Upper lobe of left lung (tissue), 6 donors: ENCODE data around the gene CNP. TPM values are rescaled to one million over a fixed set of nuclear protein-coding genes. Genes with fewer than 3 reads are reported as not detected.
A peak's percentile ranks its signal among the peaks of the same experiment; 100 is the strongest.

Experiments used
- ATAC-seq, 2 donors: fragments of 200-7000 bp; cut with Tn5 transposase; one replicate each; pipeline ENCODE4 v1.9.1; 2022; ENCODE audit warnings: mild to moderate bottlenecking in 2 of 2, moderate library complexity in 2 of 2; ENCODE audit not compliant: low FRiP score in 2 of 2
- DNase-seq, 2 donors: peaks; one replicate each; pipeline ENCODE4 v3.0.0-alpha.2; 2019 to 2020
- H3K27ac ChIP-seq, 4 donors: fragments of 200-600 bp; sonication (generic); one replicate each; pipeline ENCODE4 v1.5.1; 2016 to 2019
- H3K27me3 ChIP-seq, 4 donors: fragments of 200-600 bp; sonication (generic); one replicate each; pipeline ENCODE4 v1.5.1; 2017 to 2019
- H3K36me3 ChIP-seq, 4 donors: fragments of 200-600 bp; sonication (generic); one replicate each; pipeline ENCODE4 v1.5.1; 2016 to 2019
- H3K4me1 ChIP-seq, 4 donors: fragments of 200-600 bp; sonication (generic); one replicate each; pipeline ENCODE4 v1.5.1; 2018 to 2019
- H3K4me3 ChIP-seq, 4 donors: fragments of 200-600 bp; sonication (generic); one replicate each; pipeline ENCODE4 v1.5.1; 2017 to 2019; ENCODE audit warnings: mild to moderate bottlenecking in 2 of 4, moderate library complexity in 1 of 4
- H3K9me3 ChIP-seq, 4 donors: fragments of 200-600 bp; sonication (generic); one replicate each; pipeline ENCODE4 v1.5.1; 2018 to 2019
- EP300 ChIP-seq, 4 donors: sonication (generic); formaldehyde crosslinking; IDR thresholded peaks; one replicate each; pipeline ENCODE4 v1.5.1; 2017; ENCODE audit warnings: antibody characterized with exemption in 4 of 4, control low read depth in 2 of 4
- POLR2A ChIP-seq, 4 donors: fragments of 450-650 bp; IDR thresholded peaks; one replicate each; pipeline ENCODE4 v1.5.1; 2016 to 2017; ENCODE audit warnings: antibody characterized with exemption in 4 of 4, mild to moderate bottlenecking in 2 of 4
- POLR2AphosphoS5 ChIP-seq, 2 donors: sonication (generic); formaldehyde crosslinking; IDR thresholded peaks; one replicate each; pipeline ENCODE4 v1.5.1; 2017; ENCODE audit warnings: antibody characterized with exemption in 2 of 2
- WGBS, 2 donors: methylation state at CpG; one replicate each; pipeline ENCODE4 v1.1.5; 2017 to 2018; 5-methylcytosine and 5-hydroxymethylcytosine counted together
- total RNA-seq, 6 donors: library from RNA; depleted of rRNA in 4 of 6; stranded (reverse); fragments of >200 nt in 4 of 6; gene quantifications; one replicate each; pipeline versions ENCODE4 v1.1.0 to v1.2.1, GENCODE V29; 2016 to 2021
- TF ChIP-seq, protein P1 (sequence below), 6 experiments: fragments of 450-650 bp in 4 of 6; fragments of 200-600 bp in 2 of 6; sonication (generic) in 2 of 6; IDR thresholded peaks; one replicate each; pipeline ENCODE4 v1.5.1; 2016 to 2019; ENCODE audit warnings: antibody characterized with exemption in 6 of 6
- donor health status: DM: no; HTN: no; CAD: no; lungs with moderate emphysema.
- donor health status: DM: no; HTN: yes; CAD: no; lungs with severe emphysema.

CNP gene
- total RNA-seq: 10 to 100 TPM; 33.4 to 62.3 (median 45.3) TPM

DNA sequence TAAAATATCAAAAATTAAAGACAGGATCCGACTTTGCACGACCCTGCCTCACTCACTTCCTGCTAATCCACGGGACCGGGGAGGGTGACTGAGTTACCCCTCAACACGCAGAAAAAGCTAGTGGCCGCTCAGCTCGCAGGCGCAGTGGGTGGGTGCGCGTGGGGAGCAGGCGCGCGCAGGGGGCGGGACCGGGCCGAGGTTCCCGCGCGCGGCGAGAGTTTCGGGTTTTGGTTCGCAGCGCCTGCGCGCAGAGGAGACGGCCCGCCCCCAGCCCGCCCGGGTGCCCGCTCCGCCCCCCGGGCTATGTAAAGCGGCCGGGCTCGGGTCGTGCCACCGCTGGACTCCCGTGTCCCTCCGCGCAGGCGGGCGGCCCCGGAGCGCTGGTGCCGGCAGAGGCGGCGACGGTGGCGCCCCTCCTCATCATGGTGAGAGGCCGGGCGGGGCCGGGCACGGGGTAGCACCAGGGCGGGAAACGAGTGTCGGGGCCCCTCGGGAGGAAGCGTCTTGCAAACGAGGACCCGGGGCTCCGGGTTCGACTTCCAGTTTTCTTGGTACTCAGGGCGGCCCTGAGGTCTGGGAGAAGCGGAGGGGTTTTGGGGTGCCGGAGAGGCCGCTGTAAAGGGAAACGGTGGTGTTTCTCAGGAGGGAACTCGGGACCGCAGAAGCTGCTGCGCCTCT is at the start of gene CNP:
CNP (plus strand) TSS at position 333 of the 678 bp plus-strand sequence; CDS start at position 423, 90 bp downstream.
- Histone ChIP-seq H3K27me3 (no peaks in the 10 kb centered on the region), H3K36me3 (peaks cover under 1 to 27% (median 12%) of the 10 kb centered on the region in 4 donors), H3K27ac (peak within 1 kb of the TSS; percentile 83 to 92 (median 90)), H3K4me1 (peaks cover 17 to 51% (median 32%) of the 10 kb centered on the region in 4 donors), H3K9me3 (no peaks in the 10 kb centered on the region), H3K4me3 (peak within 1 kb of the TSS; percentile 62 to 92 (median 73))
- peak; percentile 94 to 99 for DNase-seq
- ATAC-seq: peak; percentile 95 to 97
- TF ChIP-seq, protein P1, sequence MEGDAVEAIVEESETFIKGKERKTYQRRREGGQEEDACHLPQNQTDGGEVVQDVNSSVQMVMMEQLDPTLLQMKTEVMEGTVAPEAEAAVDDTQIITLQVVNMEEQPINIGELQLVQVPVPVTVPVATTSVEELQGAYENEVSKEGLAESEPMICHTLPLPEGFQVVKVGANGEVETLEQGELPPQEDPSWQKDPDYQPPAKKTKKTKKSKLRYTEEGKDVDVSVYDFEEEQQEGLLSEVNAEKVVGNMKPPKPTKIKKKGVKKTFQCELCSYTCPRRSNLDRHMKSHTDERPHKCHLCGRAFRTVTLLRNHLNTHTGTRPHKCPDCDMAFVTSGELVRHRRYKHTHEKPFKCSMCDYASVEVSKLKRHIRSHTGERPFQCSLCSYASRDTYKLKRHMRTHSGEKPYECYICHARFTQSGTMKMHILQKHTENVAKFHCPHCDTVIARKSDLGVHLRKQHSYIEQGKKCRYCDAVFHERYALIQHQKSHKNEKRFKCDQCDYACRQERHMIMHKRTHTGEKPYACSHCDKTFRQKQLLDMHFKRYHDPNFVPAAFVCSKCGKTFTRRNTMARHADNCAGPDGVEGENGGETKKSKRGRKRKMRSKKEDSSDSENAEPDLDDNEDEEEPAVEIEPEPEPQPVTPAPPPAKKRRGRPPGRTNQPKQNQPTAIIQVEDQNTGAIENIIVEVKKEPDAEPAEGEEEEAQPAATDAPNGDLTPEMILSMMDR (IDR thresholded peaks at IDR 0.05): peak in 2 of 6 experiments; percentile 11 to 26
- peak in 3 of 4 donors; percentile 65 to 87 (median 85) for TF ChIP-seq POLR2A (IDR thresholded peaks at IDR 0.05)
- no peak for TF ChIP-seq EP300 (IDR thresholded peaks at IDR 0.05)
- peak; percentile 26 to 95 for TF ChIP-seq POLR2AphosphoS5 (IDR thresholded peaks at IDR 0.05)
- WGBS, 2 donors: 0 to 1% methylated on average over 6 to 48 of the region's 71 CpGs

DNA sequence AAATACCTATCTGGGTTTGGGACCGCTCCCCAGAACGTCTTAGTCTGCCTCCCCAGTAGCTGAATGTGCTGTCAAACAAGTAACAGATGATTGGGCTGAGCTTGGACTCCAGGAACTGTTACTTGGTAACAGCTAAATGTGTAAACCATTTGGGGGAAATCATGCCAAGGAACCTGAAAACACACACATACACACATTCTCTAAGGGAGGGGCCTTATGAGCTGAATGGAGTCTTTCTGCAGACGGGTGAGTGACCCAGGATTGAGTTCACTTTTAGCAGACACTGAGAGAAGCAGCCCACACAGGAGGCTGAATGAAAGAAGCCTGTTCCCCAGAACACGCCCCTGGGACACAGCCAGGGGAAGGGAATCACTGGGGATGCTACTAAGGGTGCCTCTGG is 49.4 kb upstream of the CNP start:
- Histone ChIP-seq H3K9me3 (no peaks in the 10 kb centered on the region), H3K4me3 (peak overlapping the region in 2 of 4 donors; percentile 78 to 98), H3K4me1 (peaks cover 18 to 56% (median 39%) of the 10 kb centered on the region in 4 donors), H3K27me3 (no peaks in the 10 kb centered on the region), H3K36me3 (peaks cover 0 to 15% (median 14%) of the 10 kb centered on the region in 4 donors), H3K27ac (peak overlapping the region in 1 of 4 donors; percentile 91)
- 51 to 55% methylated on average over 4 of the region's 4 CpGs for WGBS, 2 donors
- TF ChIP-seq POLR2AphosphoS5 (IDR thresholded peaks at IDR 0.05): no peak
- TF ChIP-seq, protein P1 (IDR thresholded peaks at IDR 0.05): no peak
- TF ChIP-seq POLR2A (IDR thresholded peaks at IDR 0.05): no peak
- no peak for TF ChIP-seq EP300 (IDR thresholded peaks at IDR 0.05)
- ATAC-seq (peak in 1 of 2 donors; percentile 3), DNase-seq (peak in 1 of 2 donors; percentile 36)

DNA sequence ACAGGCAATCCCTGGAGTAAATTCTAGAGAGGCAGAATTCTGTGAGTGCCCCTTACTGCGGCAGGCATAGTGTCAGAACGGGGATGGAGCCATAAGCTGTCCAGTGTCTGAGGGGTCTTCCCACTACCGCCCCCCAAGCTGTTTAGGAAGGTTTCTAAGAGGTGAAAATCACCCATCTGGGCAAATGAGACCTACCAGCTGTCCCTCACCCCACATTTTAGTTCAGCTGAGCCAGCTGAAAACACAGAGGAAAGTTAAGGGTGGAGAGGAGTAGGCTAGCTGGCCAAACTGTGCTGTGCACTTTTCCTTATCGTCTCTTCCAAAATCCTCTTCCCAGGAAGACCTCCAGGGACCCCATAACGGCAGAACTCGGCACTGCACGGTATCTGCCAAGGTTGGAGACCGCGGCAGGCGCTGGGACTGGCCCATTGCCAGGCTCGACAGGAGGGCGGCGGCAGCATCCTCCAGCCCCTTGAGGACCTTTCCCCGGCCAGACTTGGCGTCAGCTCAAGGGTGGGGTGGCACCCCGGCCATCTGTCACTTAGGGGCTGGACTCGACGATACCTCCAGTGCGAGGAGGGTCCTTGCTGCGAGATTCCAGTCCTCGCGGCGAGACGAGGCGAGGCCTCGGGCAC is 48.8 kb upstream of the CNP start:
- Histone ChIP-seq H3K9me3 (no peaks in the 10 kb centered on the region), H3K4me1 (peaks cover 18 to 56% (median 39%) of the 10 kb centered on the region in 4 donors), H3K27ac (peak overlapping the region; percentile 87 to 93 (median 91)), H3K27me3 (no peaks in the 10 kb centered on the region), H3K4me3 (peak overlapping the region; percentile 78 to 98 (median 90)), H3K36me3 (peaks cover 0 to 9% (median 8%) of the 10 kb centered on the region in 4 donors)
- TF ChIP-seq, protein P1 (IDR thresholded peaks at IDR 0.05): peak in 2 of 6 experiments; percentile 7 to 9
- no peak for TF ChIP-seq POLR2AphosphoS5 (IDR thresholded peaks at IDR 0.05)
- peak in 1 of 4 donors; percentile 19 for TF ChIP-seq POLR2A (IDR thresholded peaks at IDR 0.05)
- DNase-seq: peak; percentile 69 to 91
- ATAC-seq: peak; percentile 4 to 55
- 4 to 9% methylated on average over 11 to 17 of the region's 26 CpGs for WGBS, 2 donors

DNA sequence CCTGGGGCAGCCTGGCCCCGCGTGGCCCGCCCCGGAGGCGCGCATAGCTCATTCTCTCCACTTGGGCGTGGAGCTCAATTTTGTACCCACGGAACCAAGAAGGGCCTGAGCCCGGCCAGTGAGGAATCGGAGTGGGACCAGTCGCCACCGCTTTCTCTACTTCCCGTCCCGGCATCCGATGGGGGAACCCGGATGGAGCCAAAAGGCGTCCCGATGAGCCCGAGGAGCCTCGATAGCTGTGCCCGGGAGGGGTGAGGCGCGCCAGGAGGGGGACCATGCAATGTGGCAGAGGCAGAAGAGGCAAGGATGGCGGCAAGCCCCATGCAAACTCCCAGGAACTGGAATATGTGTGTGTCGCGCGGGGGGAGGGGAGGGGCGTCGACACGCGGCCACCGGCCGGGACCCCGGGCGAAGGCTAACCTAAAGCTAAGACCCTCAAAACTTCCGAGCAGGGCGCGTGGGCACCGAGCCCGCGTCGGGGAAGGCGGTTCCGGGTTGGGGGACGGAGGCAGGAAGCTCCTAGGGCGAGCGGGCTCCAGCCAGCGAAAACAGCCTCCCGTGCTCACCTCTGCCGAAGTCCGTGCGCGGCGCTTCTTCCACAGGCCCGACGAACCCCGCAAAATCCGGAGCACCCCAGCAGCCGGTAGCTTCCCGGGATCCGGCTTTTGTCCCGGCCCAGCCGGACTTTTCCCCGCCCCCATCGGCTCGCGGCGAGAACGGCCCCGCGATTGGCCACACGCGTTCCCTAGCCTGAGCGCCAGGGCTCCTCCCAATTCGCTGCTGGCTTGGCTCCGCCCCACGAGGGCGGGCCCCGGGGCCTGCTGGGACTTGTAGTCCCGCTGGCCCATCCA is 48.1 kb upstream of the CNP start, which contains the start of gene ACLY:
ACLY (minus strand) TSS at position 638 of the 851 bp plus-strand sequence. CDS start 5,078 bp downstream, outside the sequence.
- Histone ChIP-seq H3K9me3 (no peaks in the 10 kb centered on the region), H3K36me3 (peaks cover 0 to 2% (median 1%) of the 10 kb centered on the region in 4 donors), H3K27me3 (no peaks in the 10 kb centered on the region), H3K27ac (peak within 1 kb of the TSS; percentile 87 to 93 (median 91)), H3K4me3 (peak within 1 kb of the TSS; percentile 78 to 98 (median 90)), H3K4me1 (peaks cover 18 to 52% (median 39%) of the 10 kb centered on the region in 4 donors)
- 0 to 1% methylated on average over 48 to 51 of the region's 80 CpGs for WGBS, 2 donors
- DNase-seq (peak; percentile 98 to 100), ATAC-seq (peak; percentile 96 to 99)
- TF ChIP-seq, protein P1 (IDR thresholded peaks at IDR 0.05): peak in 2 of 6 experiments; percentile 0 to 18
- TF ChIP-seq POLR2A (IDR thresholded peaks at IDR 0.05) (peak in 3 of 4 donors; percentile 40 to 89 (median 76)), POLR2AphosphoS5 (IDR thresholded peaks at IDR 0.05) (peak; percentile 53 to 82), EP300 (IDR thresholded peaks at IDR 0.05) (no peak)
